ENCODE measurements around the gene PASD1. TPM values are rescaled to one million over a fixed set of nuclear protein-coding genes. Genes with fewer than 3 reads are reported as not detected.
"Not testable (repeated sequence)": the region's sequence is repeated elsewhere in the genome, so short reads cannot be mapped to it uniquely, and the experiment has no call there.

Gene PASD1
- total RNA-seq, 4 donors from 2014 or later: not detected

GRCh38 chrX:151692825-151693224 is 129.3 kb downstream of the PASD1 start:
- peaks cover 0 to 3% of the 10 kb centered on the region in 2 donors for H3K27me3 ChIP-seq
- H3K27ac ChIP-seq: no peak overlapping the region
- H3K9me3 ChIP-seq: no peaks in the 10 kb centered on the region
- TF ChIP-seq POLR2A (IDR thresholded peaks at IDR 0.05) (no peak), CTCF (IDR thresholded peaks at IDR 0.05) (no peak)
- H3K4me3 ChIP-seq: no peak overlapping the region
- H3K4me1 ChIP-seq: no peaks in the 10 kb centered on the region
- no peaks in the 10 kb centered on the region for H3K36me3 ChIP-seq
- intact Hi-C loops (cut with DNase I; ENCODE audit: low total_unique reads): no loop called here
- no peak for DNase-seq

GRCh38 chrX:151694121-151694520 is 130.6 kb downstream of the PASD1 start:
- TF ChIP-seq POLR2A (IDR thresholded peaks at IDR 0.05) (no peak), CTCF (IDR thresholded peaks at IDR 0.05) (no peak)
- H3K27me3 ChIP-seq: peaks cover 0 to 3% of the 10 kb centered on the region in 2 donors
- H3K36me3 ChIP-seq: no peaks in the 10 kb centered on the region
- no peak for DNase-seq
- intact Hi-C loops (cut with DNase I; ENCODE audit: low total_unique reads): no loop called here
- H3K27ac ChIP-seq: no peak overlapping the region
- H3K9me3 ChIP-seq: no peaks in the 10 kb centered on the region
- no peak overlapping the region for H3K4me3 ChIP-seq
- no peaks in the 10 kb centered on the region for H3K4me1 ChIP-seq

GRCh38 chrX:151694661-151695582 is 131.4 kb downstream of the PASD1 start, which contains the start of gene PRRG3:
Gene PRRG3, plus strand, starts transcription at chrX:151695458. Its CDS starts 3,357 bp downstream, at chrX:151698815.
- intact Hi-C loops (cut with DNase I; ENCODE audit: low total_unique reads): no loop called here
- Histone ChIP-seq H3K27ac (no peak within 1 kb of the TSS), H3K9me3 (no peaks in the 10 kb centered on the region), H3K27me3 (peaks cover 0 to 3% of the 10 kb centered on the region in 2 donors), H3K4me1 (no peaks in the 10 kb centered on the region), H3K36me3 (no peaks in the 10 kb centered on the region), H3K4me3 (peak within 1 kb of the TSS in 1 of 2 donors; percentile 23)
- DNase-seq: peak in 1 of 2 donors; percentile 17
- TF ChIP-seq CTCF (IDR thresholded peaks at IDR 0.05) (no peak), POLR2A (IDR thresholded peaks at IDR 0.05) (no peak)

GRCh38 chrX:151695583-151696340 is 132.3 kb downstream of the PASD1 start:
- DNase-seq: no peak
- H3K4me1 ChIP-seq: no peaks in the 10 kb centered on the region
- no peaks in the 10 kb centered on the region for H3K36me3 ChIP-seq
- peak overlapping the region in 1 of 2 donors; percentile 23 for H3K4me3 ChIP-seq
- H3K27ac ChIP-seq: no peak overlapping the region
- intact Hi-C loops (cut with DNase I; ENCODE audit: low total_unique reads): no loop called here
- no peaks in the 10 kb centered on the region for H3K27me3 ChIP-seq
- TF ChIP-seq POLR2A (IDR thresholded peaks at IDR 0.05) (no peak), CTCF (IDR thresholded peaks at IDR 0.05) (no peak)
- no peaks in the 10 kb centered on the region for H3K9me3 ChIP-seq

GRCh38 chrX:151697082-151697481 is 133.6 kb downstream of the PASD1 start:
- H3K27ac ChIP-seq; intact Hi-C loops (cut with DNase I; ENCODE audit: low total_unique reads); H3K36me3 ChIP-seq; H3K4me3 ChIP-seq; DNase-seq; H3K4me1 ChIP-seq; H3K9me3 ChIP-seq; H3K27me3 ChIP-seq: not testable (repeated sequence)
